Lung (tissue), 12 donors: Measurements from ENCODE around the gene DLK2. TPM values are rescaled to one million over a fixed set of nuclear protein-coding genes. Genes with fewer than 3 reads are reported as not detected.

Experiments used
- ATAC-seq: fragments of 200-7000 bp; cut with Tn5 transposase; one replicate; pipeline ENCODE4 v1.9.1; 2020; ENCODE audit warnings: moderate number of reproducible peaks; ENCODE audit not compliant: insufficient read depth, low FRiP score
- DNase-seq, 3 donors: peaks; one replicate each; pipeline ENCODE4 v3.0.0-alpha.2; 2013 to 2017
- H3K27ac ChIP-seq, 2 donors: one replicate each; pipeline ENCODE4 v1.5.1; 2013; ENCODE audit warnings: mild to moderate bottlenecking in 2 of 2, moderate library complexity in 2 of 2, control low read depth in 1 of 2, inconsistent platforms in 1 of 2, low read depth in 1 of 2, low read length in 1 of 2
- H3K27me3 ChIP-seq, 3 donors: one replicate each; pipeline ENCODE4 v1.5.1; 2013; ENCODE audit warnings: low read length in 2 of 3; ENCODE audit not compliant: control insufficient read depth in 3 of 3, insufficient read depth in 3 of 3
- H3K36me3 ChIP-seq, 4 donors: one replicate each; pipeline ENCODE4 v1.5.1; 2013; ENCODE audit warnings: low read length in 4 of 4, mild to moderate bottlenecking in 1 of 4, moderate library complexity in 1 of 4; ENCODE audit not compliant: control insufficient read depth in 4 of 4, insufficient read depth in 4 of 4
- H3K4me1 ChIP-seq, 5 donors: one replicate each; pipeline ENCODE4 v1.5.1; 2013; ENCODE audit warnings: low read length in 5 of 5, mild to moderate bottlenecking in 2 of 5, moderate library complexity in 1 of 5; ENCODE audit not compliant: control insufficient read depth in 5 of 5, insufficient read depth in 5 of 5
- H3K4me3 ChIP-seq: one replicate; pipeline ENCODE4 v1.5.1; 2013; ENCODE audit warnings: mild to moderate bottlenecking, control low read depth, moderate library complexity
- H3K9ac ChIP-seq, 2 donors: one replicate each; pipeline ENCODE4 v1.5.1; 2013; ENCODE audit warnings: low read length in 2 of 2, control low read depth in 1 of 2; ENCODE audit not compliant: insufficient read depth in 1 of 2
- H3K9me3 ChIP-seq, 4 donors: one replicate each; pipeline ENCODE4 v1.5.1; 2013; ENCODE audit warnings: low read length in 3 of 4, mild to moderate bottlenecking in 1 of 4, moderate library complexity in 1 of 4; ENCODE audit not compliant: control insufficient read depth in 4 of 4, insufficient read depth in 3 of 4
- WGBS, 2 donors: extraction: QIAGEN DNeasy Blood & Tissue Kit; methylation state at CpG; one replicate each; pipeline ENCODE4 v1.1.7; 2013; 5-methylcytosine and 5-hydroxymethylcytosine counted together
- polyA plus RNA-seq, 2 donors: library from polyadenylated mRNA; stranded (reverse); fragments of 200-250 nt; gene quantifications; one replicate each; pipeline ENCODE4 v1.2.1, GENCODE V29; 2013
- total RNA-seq, 2 donors: library from RNA; depleted of rRNA in 1 of 2; stranded (reverse); fragments of >200 nt in 1 of 2; gene quantifications; one replicate each; pipeline ENCODE4 v1.2.1, GENCODE V29; 2014 to 2021
- TF ChIP-seq, protein P1 (sequence below): IDR thresholded peaks from 2 replicates; pipeline ENCODE4 v1.5.1; 2012; ENCODE audit warnings: mild to moderate bottlenecking; ENCODE audit errors: control extremely low read depth, extremely low read depth
- donor health status: control.
- donor health status: control.
- donor health status: Bipolar disorder and iron deficiency.
- donor health status: healthy.
- donor health status: DM: yes; HTN: yes; CAD: no.

The DLK2 gene
- total and polyA plus RNA-seq, 4 donors = 1.1 to 2.6 (median 1.3) TPM

DNA sequence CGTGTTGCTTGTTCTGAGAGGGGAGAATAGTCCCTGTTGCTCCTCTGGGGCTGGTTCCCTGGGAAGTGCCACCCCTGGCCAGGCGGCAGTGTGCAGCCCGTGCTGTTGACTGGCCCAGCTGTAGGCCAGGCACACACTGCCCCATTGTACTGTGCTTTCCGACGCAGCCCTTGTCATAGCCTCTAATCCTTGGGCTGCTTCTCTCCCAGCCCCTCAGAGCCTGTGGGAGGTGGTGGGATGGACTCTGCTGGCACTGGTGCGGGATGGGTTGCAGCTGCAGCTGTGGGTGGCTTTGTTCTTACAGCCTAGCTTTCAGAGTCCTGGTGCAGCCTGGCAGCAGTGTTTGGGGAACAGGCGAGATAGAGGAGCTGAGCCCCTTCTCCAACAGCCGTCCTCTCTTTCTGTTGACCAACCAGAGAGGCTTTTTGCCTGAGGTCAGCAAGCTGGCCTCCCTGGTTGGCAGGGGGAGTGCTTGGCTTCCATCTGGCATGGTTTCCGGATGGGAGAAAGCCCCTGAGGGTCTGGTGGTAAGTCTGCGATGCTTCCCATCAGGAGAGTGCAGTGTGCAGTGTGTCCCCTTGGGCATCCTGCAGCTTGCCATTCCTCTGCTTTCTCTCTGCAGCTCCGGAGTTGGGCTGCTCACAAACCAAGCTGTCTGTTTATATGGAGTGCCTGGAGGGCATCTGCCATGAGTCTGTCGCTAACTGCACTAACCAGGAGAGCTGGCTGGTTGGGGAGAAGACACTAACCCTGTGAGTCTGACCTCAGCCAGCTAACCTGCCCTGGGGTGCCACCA is 34.1 kb upstream of the DLK2 start:
- TF ChIP-seq, protein P1, sequence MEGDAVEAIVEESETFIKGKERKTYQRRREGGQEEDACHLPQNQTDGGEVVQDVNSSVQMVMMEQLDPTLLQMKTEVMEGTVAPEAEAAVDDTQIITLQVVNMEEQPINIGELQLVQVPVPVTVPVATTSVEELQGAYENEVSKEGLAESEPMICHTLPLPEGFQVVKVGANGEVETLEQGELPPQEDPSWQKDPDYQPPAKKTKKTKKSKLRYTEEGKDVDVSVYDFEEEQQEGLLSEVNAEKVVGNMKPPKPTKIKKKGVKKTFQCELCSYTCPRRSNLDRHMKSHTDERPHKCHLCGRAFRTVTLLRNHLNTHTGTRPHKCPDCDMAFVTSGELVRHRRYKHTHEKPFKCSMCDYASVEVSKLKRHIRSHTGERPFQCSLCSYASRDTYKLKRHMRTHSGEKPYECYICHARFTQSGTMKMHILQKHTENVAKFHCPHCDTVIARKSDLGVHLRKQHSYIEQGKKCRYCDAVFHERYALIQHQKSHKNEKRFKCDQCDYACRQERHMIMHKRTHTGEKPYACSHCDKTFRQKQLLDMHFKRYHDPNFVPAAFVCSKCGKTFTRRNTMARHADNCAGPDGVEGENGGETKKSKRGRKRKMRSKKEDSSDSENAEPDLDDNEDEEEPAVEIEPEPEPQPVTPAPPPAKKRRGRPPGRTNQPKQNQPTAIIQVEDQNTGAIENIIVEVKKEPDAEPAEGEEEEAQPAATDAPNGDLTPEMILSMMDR = no peak
- H3K4me3 ChIP-seq = no peak overlapping the region
- no peaks in the 10 kb centered on the region for H3K27me3 ChIP-seq
- no peak overlapping the region for H3K27ac ChIP-seq
- H3K9me3 ChIP-seq = no peaks in the 10 kb centered on the region
- ATAC-seq (no peak), DNase-seq (no peak)
- no peak overlapping the region for H3K9ac ChIP-seq
- H3K36me3 ChIP-seq = peaks cover 0 to 6% (median 0%) of the 10 kb centered on the region in 4 donors
- WGBS, 2 donors = 93 to 96% methylated on average over 12 of the region's 12 CpGs
- peaks cover 5 to 16% (median 12%) of the 10 kb centered on the region in 5 donors for H3K4me1 ChIP-seq

DNA sequence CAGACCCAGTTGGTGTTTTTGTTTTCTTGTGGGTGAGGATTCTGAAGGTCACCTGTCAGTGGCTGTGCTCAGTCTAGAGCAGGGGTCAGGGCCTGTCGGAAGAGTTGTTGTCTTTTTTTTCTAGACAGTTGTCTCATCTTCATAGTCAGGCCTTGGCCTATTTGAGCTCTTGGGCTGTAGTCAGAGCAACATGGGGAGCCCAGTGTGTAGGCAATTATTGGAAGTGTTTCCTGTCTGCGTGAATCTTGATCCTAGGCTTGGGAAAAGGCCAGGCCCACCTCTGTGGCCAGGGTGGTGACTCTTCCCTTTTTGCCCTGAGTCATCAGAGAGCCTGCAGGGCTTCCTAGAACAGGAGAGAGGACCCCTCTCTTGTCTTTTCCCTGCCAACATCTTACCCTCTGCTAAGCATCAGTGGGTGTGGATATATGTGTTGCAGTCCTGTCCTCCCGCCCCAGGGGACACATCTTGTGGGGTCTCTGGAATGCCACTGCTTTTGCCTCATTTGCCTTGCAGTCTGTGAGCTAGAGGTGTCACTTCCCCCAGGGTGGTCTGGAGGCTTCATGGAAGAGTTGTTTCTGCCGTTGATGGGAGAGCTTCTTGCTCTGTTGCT is 33.4 kb upstream of the DLK2 start:
- 75 to 89% methylated on average over 4 of the region's 4 CpGs for WGBS, 2 donors
- Histone ChIP-seq H3K9ac (no peak overlapping the region), H3K27me3 (no peaks in the 10 kb centered on the region), H3K27ac (no peak overlapping the region), H3K9me3 (no peaks in the 10 kb centered on the region), H3K4me1 (peaks cover 5 to 16% (median 12%) of the 10 kb centered on the region in 5 donors), H3K36me3 (peaks cover 0 to 6% (median 0%) of the 10 kb centered on the region in 4 donors), H3K4me3 (no peak overlapping the region)
- DNase-seq = no peak
- no peak for ATAC-seq
- TF ChIP-seq, protein P1 = no peak

DNA sequence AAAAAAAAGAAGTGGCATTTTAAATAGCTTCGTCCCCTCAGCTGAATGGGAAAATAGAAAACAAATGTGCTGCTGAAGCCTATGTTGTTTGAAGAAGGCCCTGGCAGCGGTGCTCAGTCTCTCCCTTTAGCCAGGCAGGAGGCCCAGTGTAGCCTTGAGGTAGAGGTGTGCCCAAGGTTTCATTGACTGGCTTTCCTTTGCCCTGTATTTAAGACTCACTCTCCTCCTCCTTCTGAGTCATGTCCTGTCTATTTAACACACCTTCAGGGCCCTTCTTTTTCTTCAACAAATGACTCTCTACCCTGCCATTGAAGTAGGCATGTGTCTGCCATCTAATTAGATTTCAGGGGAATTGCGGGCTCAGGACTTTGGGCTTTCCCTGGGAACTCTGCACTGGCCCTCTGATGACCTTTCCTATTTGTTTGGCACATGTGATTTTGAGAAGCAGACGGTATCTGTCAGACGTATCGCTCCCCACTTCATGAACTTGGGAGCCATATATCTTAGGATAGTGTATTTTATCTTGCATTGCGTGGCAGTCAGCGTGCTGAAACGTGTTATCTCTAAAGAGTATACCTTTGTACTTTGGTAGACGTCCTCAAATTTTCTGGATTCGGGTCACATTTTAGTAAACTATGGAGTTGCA is 26.4 kb upstream of the DLK2 start:
- H3K9ac ChIP-seq = no peak overlapping the region
- TF ChIP-seq, protein P1 = no peak
- H3K4me3 ChIP-seq = no peak overlapping the region
- DNase-seq (no peak), ATAC-seq (no peak)
- no peaks in the 10 kb centered on the region for H3K9me3 ChIP-seq
- H3K4me1 ChIP-seq = peaks cover 7 to 16% (median 10%) of the 10 kb centered on the region in 5 donors
- no peaks in the 10 kb centered on the region for H3K27me3 ChIP-seq
- peaks cover 0 to 4% (median under 1%) of the 10 kb centered on the region in 4 donors for H3K36me3 ChIP-seq
- WGBS, 2 donors = 89 to 95% methylated on average over 11 of the region's 11 CpGs
- no peak overlapping the region for H3K27ac ChIP-seq
